HEK293 (cell line): ENCODE results near the gene FXYD3.

Source experiments
- GLIS2 ChIP-seq: fragments of 450-650 bp; formaldehyde crosslinking; IDR thresholded peaks from 2 replicates; pipeline ENCODE4 v1.5.1; 2016; ENCODE audit warnings: missing biosample characterization, missing genetic modification characterization
- IKZF3 ChIP-seq: fragments of 450-650 bp; IDR thresholded peaks from 2 replicates; pipeline ENCODE4 v1.5.0; 2018; ENCODE audit warnings: missing biosample characterization, mild to moderate bottlenecking, missing genetic modification characterization, moderate library complexity
- SCRT1 ChIP-seq: fragments of 450-650 bp; formaldehyde crosslinking; IDR thresholded peaks from 2 replicates; pipeline ENCODE4 v1.5.1; 2016; ENCODE audit warnings: missing biosample characterization, missing genetic modification characterization, borderline replicate concordance
- SCRT2 ChIP-seq: fragments of 450-650 bp; formaldehyde crosslinking; IDR thresholded peaks from 2 replicates; pipeline ENCODE4 v1.5.1; 2016; ENCODE audit warnings: missing biosample characterization, missing genetic modification characterization
- SP7 ChIP-seq: fragments of 450-650 bp; formaldehyde crosslinking; IDR thresholded peaks from 2 replicates; pipeline ENCODE4 v1.5.1; 2016; ENCODE audit warnings: missing biosample characterization, missing genetic modification characterization
- WT1 ChIP-seq: fragments of 450-650 bp; formaldehyde crosslinking; IDR thresholded peaks from 2 replicates; pipeline ENCODE4 v1.5.1; 2016; ENCODE audit warnings: missing biosample characterization, missing genetic modification characterization
- ZBTB17 ChIP-seq: fragments of 450-650 bp; formaldehyde crosslinking; IDR thresholded peaks from 2 replicates; pipeline ENCODE4 v1.5.1; 2016; ENCODE audit warnings: missing biosample characterization, missing genetic modification characterization
- ZBTB20 ChIP-seq: fragments of 450-650 bp; formaldehyde crosslinking; IDR thresholded peaks from 2 replicates; pipeline ENCODE4 v1.5.1; 2016; ENCODE audit warnings: missing biosample characterization, missing genetic modification characterization
- ZEB2 ChIP-seq: fragments of 450-650 bp; formaldehyde crosslinking; IDR thresholded peaks from 2 replicates; pipeline ENCODE4 v1.5.1; 2016; ENCODE audit warnings: missing biosample characterization, missing genetic modification characterization
- ZFHX2 ChIP-seq: fragments of 450-650 bp; formaldehyde crosslinking; conservative IDR thresholded peaks from 2 replicates; pipeline ENCODE4 v1.5.1; 2016; ENCODE audit warnings: missing biosample characterization, missing genetic modification characterization
- ZNF112 ChIP-seq: fragments of 450-650 bp; formaldehyde crosslinking; IDR thresholded peaks from 2 replicates; pipeline ENCODE4 v1.5.0; 2017; ENCODE audit warnings: missing biosample characterization, missing genetic modification characterization
- ZNF155 ChIP-seq: fragments of 450-650 bp; formaldehyde crosslinking; IDR thresholded peaks from 2 replicates; pipeline ENCODE4 v1.5.1; 2016; ENCODE audit warnings: missing biosample characterization, missing genetic modification characterization
- ZNF214 ChIP-seq: fragments of 450-650 bp; formaldehyde crosslinking; IDR thresholded peaks from 2 replicates; pipeline ENCODE4 v1.5.1; 2017; ENCODE audit warnings: missing biosample characterization, mild to moderate bottlenecking, missing genetic modification characterization, borderline replicate concordance
- ZNF223 ChIP-seq: fragments of 450-650 bp; formaldehyde crosslinking; IDR thresholded peaks from 2 replicates; pipeline ENCODE4 v1.5.1; 2016; ENCODE audit warnings: missing biosample characterization, missing genetic modification characterization
- ZNF530 ChIP-seq: fragments of 450-650 bp; formaldehyde crosslinking; IDR thresholded peaks from 2 replicates; pipeline ENCODE4 v1.5.1; 2016; ENCODE audit warnings: low read depth, missing biosample characterization, missing genetic modification characterization
- ZNF548 ChIP-seq: fragments of 450-650 bp; formaldehyde crosslinking; IDR thresholded peaks from 2 replicates; pipeline ENCODE4 v1.5.1; 2016; ENCODE audit warnings: missing biosample characterization, missing genetic modification characterization
- ZNF560 ChIP-seq: fragments of 450-650 bp; formaldehyde crosslinking; IDR thresholded peaks from 2 replicates; pipeline ENCODE4 v1.5.1; 2017; ENCODE audit warnings: missing biosample characterization, missing genetic modification characterization, borderline replicate concordance
- ZNF600 ChIP-seq: fragments of 450-650 bp; formaldehyde crosslinking; IDR thresholded peaks from 2 replicates; pipeline ENCODE4 v1.5.1; 2016; ENCODE audit warnings: missing biosample characterization, missing genetic modification characterization
- ZNF658 ChIP-seq: fragments of 450-650 bp; formaldehyde crosslinking; IDR thresholded peaks from 2 replicates; pipeline ENCODE4; 2016; ENCODE audit warnings: missing biosample characterization, missing genetic modification characterization
- ZNF677 ChIP-seq: fragments of 450-650 bp; IDR thresholded peaks from 2 replicates; pipeline ENCODE4 v1.5.0; 2018; ENCODE audit warnings: missing biosample characterization, mild to moderate bottlenecking, missing genetic modification characterization, moderate library complexity
- ZNF76 ChIP-seq: fragments of 450-650 bp; formaldehyde crosslinking; IDR thresholded peaks from 2 replicates; pipeline ENCODE4; 2016; ENCODE audit warnings: low read depth, missing biosample characterization, missing genetic modification characterization, borderline replicate concordance
- ZSCAN16 ChIP-seq: fragments of 450-650 bp; formaldehyde crosslinking; IDR thresholded peaks from 2 replicates; pipeline ENCODE4 v1.5.1; 2016; ENCODE audit warnings: missing biosample characterization, missing genetic modification characterization
- ZXDB ChIP-seq: fragments of 450-650 bp; formaldehyde crosslinking; IDR thresholded peaks from 2 replicates; pipeline ENCODE4 v1.5.1; 2016; ENCODE audit warnings: missing biosample characterization, missing genetic modification characterization
- TF ChIP-seq, protein P1 (sequence below): IDR thresholded peaks from 2 replicates; pipeline ENCODE4 v1.6.1; 2011; ENCODE audit warnings: mild to moderate bottlenecking, low read depth, low read length, borderline replicate concordance
- TF ChIP-seq, protein P2 (sequence below): fragments of 450-650 bp; formaldehyde crosslinking; IDR thresholded peaks from 2 replicates; pipeline ENCODE4 v1.5.1; 2016; ENCODE audit warnings: missing biosample characterization, missing genetic modification characterization
- TF ChIP-seq, protein P3 (sequence below): fragments of 450-650 bp; formaldehyde crosslinking; IDR thresholded peaks from 2 replicates; pipeline ENCODE4 v1.5.1; 2016; ENCODE audit warnings: missing biosample characterization, missing genetic modification characterization
- TF ChIP-seq, protein P4 (sequence below): fragments of 450-650 bp; formaldehyde crosslinking; IDR thresholded peaks from 2 replicates; pipeline ENCODE4 v1.5.1; 2016; ENCODE audit warnings: missing biosample characterization, missing genetic modification characterization
- TF ChIP-seq, protein P5 (sequence below): fragments of 450-650 bp; formaldehyde crosslinking; conservative IDR thresholded peaks from 2 replicates; pipeline ENCODE4 v1.5.1; 2016; ENCODE audit warnings: low read depth, missing biosample characterization, missing genetic modification characterization

Gene FXYD3

DNA sequence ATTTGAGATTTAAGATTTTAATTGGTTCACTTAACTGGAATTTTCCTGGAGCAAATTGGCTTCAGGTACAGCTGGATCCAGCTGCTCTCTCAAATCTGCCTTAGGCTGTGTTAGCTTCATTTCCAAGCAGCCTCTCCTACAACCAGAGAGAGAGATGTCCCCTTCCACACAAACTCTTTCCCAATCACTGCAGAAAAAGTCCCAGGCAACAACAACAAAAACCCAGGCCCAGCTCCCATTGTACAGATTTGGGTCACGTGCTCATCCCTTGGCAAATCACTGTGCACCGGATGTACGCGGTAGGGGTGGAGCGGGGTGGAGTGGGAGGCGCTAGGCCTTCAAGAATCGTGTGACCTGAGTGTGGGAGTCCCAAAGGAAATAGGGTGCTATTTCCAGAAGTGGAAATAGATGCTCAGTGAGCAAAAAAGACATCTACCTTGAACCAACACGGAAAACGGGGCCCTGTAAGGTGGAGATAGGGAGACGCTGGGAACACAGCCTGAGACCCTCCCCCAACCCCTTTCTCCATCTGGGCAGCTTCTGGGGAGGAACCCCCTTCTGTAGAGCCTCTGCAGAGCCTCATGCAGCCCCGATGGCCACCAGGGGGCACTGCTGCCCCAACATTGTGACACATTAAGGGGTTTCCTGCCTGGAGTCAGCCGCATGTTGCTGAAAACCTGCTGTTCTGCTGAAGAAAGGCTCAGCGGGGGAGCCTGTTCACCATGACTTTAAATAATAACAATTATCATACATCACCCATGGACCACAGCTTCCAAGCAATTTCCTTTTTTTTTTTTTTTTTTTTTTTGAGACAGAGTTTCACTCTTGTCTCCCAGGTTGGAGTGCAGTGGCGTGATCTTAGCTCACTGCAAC is 48.7 kb upstream of the FXYD3 start (continued):
- TF ChIP-seq ZXDB (tag by site-specific recombination) (peak; percentile 73), GLIS2 (0 out of 2 replicates have a peak, but pooled peaks have one; percentile 20), ZNF214 (tag by site-specific recombination) (no peak), ZNF658 (tag by site-specific recombination) (no peak), ZNF223 (tag by site-specific recombination) (no peak), SCRT2 (tag by site-specific recombination) (peak; percentile 83), WT1 (0 out of 2 replicates have a peak, but pooled peaks have one; percentile 18), ZFHX2 (tag by site-specific recombination) (peak; percentile 35), IKZF3 (tag by site-specific recombination) (peak; percentile 34; the same call in 1 of the 2 replicates), ZBTB20 (tag by site-specific recombination) (no peak), ZNF155 (tag by site-specific recombination) (no peak), ZBTB17 (tag by site-specific recombination) (peak; percentile 78), ZSCAN16 (tag by site-specific recombination) (no peak), ZNF548 (tag by site-specific recombination) (no peak), ZNF600 (tag by site-specific recombination) (peak; percentile 88), ZNF76 (tag by site-specific recombination) (no peak), SP7 (tag by site-specific recombination) (peak; percentile 64), SCRT1 (tag by site-specific recombination) (peak; percentile 80; the same call in 1 of the 2 replicates), ZNF530 (tag by site-specific recombination) (no peak), ZNF112 (tag by site-specific recombination) (no peak), ZEB2 (tag by site-specific recombination) (peak; percentile 36; the same call in 1 of the 2 replicates), ZNF677 (peak; percentile 29; the same call in 1 of the 2 replicates), ZNF560 (tag by site-specific recombination) (no peak)
- TF ChIP-seq, protein P1, sequence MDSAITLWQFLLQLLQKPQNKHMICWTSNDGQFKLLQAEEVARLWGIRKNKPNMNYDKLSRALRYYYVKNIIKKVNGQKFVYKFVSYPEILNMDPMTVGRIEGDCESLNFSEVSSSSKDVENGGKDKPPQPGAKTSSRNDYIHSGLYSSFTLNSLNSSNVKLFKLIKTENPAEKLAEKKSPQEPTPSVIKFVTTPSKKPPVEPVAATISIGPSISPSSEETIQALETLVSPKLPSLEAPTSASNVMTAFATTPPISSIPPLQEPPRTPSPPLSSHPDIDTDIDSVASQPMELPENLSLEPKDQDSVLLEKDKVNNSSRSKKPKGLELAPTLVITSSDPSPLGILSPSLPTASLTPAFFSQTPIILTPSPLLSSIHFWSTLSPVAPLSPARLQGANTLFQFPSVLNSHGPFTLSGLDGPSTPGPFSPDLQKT: no peak
- TF ChIP-seq, protein P2, sequence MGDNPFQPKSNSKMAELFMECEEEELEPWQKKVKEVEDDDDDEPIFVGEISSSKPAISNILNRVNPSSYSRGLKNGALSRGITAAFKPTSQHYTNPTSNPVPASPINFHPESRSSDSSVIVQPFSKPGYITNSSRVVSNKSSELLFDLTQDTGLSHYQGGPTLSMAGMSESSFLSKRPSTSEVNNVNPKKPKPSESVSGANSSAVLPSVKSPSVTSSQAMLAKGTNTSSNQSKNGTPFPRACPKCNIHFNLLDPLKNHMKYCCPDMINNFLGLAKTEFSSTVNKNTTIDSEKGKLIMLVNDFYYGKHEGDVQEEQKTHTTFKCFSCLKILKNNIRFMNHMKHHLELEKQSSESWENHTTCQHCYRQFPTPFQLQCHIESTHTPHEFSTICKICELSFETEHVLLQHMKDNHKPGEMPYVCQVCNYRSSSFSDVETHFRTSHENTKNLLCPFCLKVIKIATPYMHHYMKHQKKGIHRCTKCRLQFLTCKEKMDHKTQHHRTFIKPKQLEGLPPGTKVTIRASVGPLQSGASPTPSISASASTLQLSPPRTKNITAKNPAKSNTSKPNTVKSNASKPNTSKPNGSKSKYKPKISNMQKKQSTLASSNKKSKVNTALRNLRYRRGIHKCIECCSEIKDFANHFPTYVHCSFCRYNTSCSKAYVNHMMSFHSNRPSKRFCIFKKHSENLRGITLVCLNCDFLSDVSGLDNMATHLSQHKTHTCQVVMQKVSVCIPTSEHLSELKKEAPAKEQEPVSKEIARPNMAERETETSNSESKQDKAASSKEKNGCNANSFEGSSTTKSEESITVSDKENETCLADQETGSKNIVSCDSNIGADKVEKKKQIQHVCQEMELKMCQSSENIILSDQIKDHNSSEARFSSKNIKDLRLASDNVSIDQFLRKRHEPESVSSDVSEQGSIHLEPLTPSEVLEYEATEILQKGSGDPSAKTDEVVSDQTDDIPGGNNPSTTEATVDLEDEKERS (tag by site-specific recombination): peak; percentile 85
- TF ChIP-seq, protein P3, sequence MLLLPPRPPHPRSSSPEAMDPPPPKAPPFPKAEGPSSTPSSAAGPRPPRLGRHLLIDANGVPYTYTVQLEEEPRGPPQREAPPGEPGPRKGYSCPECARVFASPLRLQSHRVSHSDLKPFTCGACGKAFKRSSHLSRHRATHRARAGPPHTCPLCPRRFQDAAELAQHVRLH (tag by site-specific recombination): no peak; the same call in 1 of the 2 replicates
- TF ChIP-seq, protein P4, sequence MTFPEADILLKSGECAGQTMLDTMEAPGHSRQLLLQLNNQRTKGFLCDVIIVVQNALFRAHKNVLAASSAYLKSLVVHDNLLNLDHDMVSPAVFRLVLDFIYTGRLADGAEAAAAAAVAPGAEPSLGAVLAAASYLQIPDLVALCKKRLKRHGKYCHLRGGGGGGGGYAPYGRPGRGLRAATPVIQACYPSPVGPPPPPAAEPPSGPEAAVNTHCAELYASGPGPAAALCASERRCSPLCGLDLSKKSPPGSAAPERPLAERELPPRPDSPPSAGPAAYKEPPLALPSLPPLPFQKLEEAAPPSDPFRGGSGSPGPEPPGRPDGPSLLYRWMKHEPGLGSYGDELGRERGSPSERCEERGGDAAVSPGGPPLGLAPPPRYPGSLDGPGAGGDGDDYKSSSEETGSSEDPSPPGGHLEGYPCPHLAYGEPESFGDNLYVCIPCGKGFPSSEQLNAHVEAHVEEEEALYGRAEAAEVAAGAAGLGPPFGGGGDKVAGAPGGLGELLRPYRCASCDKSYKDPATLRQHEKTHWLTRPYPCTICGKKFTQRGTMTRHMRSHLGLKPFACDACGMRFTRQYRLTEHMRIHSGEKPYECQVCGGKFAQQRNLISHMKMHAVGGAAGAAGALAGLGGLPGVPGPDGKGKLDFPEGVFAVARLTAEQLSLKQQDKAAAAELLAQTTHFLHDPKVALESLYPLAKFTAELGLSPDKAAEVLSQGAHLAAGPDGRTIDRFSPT (tag by site-specific recombination): no peak
- TF ChIP-seq, protein P5, sequence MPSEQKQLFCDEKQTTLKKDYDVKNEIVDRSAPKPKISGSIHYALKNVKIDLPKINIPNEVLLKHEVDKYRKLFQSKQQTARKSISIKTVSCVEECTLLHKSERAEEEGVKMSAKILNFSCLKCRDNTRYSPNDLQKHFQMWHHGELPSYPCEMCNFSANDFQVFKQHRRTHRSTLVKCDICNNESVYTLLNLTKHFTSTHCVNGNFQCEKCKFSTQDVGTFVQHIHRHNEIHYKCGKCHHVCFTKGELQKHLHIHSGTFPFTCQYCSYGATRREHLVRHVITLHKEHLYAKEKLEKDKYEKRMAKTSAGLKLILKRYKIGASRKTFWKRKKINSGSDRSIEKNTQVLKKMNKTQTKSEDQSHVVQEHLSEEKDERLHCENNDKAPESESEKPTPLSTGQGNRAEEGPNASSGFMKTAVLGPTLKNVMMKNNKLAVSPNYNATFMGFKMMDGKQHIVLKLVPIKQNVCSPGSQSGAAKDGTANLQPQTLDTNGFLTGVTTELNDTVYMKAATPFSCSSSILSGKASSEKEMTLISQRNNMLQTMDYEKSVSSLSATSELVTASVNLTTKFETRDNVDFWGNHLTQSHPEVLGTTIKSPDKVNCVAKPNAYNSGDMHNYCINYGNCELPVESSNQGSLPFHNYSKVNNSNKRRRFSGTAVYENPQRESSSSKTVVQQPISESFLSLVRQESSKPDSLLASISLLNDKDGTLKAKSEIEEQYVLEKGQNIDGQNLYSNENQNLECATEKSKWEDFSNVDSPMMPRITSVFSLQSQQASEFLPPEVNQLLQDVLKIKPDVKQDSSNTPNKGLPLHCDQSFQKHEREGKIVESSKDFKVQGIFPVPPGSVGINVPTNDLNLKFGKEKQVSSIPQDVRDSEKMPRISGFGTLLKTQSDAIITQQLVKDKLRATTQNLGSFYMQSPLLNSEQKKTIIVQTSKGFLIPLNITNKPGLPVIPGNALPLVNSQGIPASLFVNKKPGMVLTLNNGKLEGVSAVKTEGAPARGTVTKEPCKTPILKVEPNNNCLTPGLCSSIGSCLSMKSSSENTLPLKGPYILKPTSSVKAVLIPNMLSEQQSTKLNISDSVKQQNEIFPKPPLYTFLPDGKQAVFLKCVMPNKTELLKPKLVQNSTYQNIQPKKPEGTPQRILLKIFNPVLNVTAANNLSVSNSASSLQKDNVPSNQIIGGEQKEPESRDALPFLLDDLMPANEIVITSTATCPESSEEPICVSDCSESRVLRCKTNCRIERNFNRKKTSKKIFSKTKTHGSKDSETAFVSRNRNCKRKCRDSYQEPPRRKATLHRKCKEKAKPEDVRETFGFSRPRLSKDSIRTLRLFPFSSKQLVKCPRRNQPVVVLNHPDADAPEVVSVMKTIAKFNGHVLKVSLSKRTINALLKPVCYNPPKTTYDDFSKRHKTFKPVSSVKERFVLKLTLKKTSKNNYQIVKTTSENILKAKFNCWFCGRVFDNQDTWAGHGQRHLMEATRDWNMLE (tag by site-specific recombination): 0 out of 2 replicates have a peak, but pooled peaks have one; percentile 17
